H1 (cell line): ENCODE results near the gene SLCO2A1. TPM values are rescaled to one million over a fixed set of nuclear protein-coding genes. Genes with fewer than 3 reads are reported as not detected.

Experiments
- CTCF ChIA-PET: fragments of 300-600 bp; sonication (Branson Sonifier 250); formaldehyde crosslinking; loops from one replicate; lab custom pipeline; 2021; ENCODE audit not compliant: partially characterized antibody; lab: Charles Lee
- POLR2A ChIA-PET: fragments of 300-600 bp; sonication (Branson Sonifier 250); formaldehyde crosslinking; loops from one replicate; lab custom pipeline; 2021; ENCODE audit warnings: inconsistent platforms; ENCODE audit not compliant: partially characterized antibody; lab: Charles Lee
- DNase-seq, 2 experiments: peaks; one replicate each; pipeline versions ENCODE4 v3.0.0 to v3.0.0-alpha.2; 2010 to 2022; ENCODE audit warnings: low spot score in 2 of 2, low read depth in 1 of 2, mixed read lengths in 1 of 2
- FAIRE-seq: peaks from 2 replicates; lab custom pipeline; 2011; peaks lifted over from hg19 to GRCh38; lab: Jason Lieb, UNC
- H2AFZ ChIP-seq: 2 replicates; pipeline ENCODE4 v1.8.1; 2012; ENCODE audit warnings: low read length, inconsistent platforms
- H2AK5ac ChIP-seq: 2 replicates; pipeline ENCODE4 v1.6.1; 2013; ENCODE audit warnings: low read depth, low read length
- H2BK120ac ChIP-seq: replicated peaks from 2 replicates; pipeline ENCODE3; 2013; ENCODE audit warnings: low read depth, low read length, inconsistent platforms
- H2BK12ac ChIP-seq: 2 replicates; pipeline ENCODE4 v1.6.1; 2013; ENCODE audit warnings: low read depth, low read length
- H2BK15ac ChIP-seq: 2 replicates; pipeline ENCODE4 v1.6.1; 2013; ENCODE audit warnings: low read length
- H2BK20ac ChIP-seq: 2 replicates; pipeline ENCODE4 v1.6.1; 2013; ENCODE audit warnings: low read length
- H2BK5ac ChIP-seq: 2 replicates; pipeline ENCODE4 v1.6.1; 2013; ENCODE audit warnings: low read depth, low read length
- H3K14ac ChIP-seq: 2 replicates; pipeline ENCODE4 v1.6.1; 2013; ENCODE audit warnings: inconsistent platforms; ENCODE audit not compliant: insufficient read length
- H3K18ac ChIP-seq: 2 replicates; pipeline ENCODE4 v1.6.1; 2013; ENCODE audit warnings: low read length; ENCODE audit errors: extremely low read depth
- H3K23ac ChIP-seq: 2 replicates; pipeline ENCODE4 v1.6.1; 2013; ENCODE audit warnings: inconsistent platforms; ENCODE audit not compliant: insufficient read length
- H3K23me2 ChIP-seq: 2 replicates; pipeline ENCODE4 v1.6.1; 2013; ENCODE audit warnings: low read depth, low read length
- H3K27ac ChIP-seq: 2 replicates; pipeline ENCODE4 v1.6.1; 2011; ENCODE audit warnings: low read depth, low read length, inconsistent platforms
- H3K27me3 ChIP-seq, 4 experiments: replicated peaks in 1 of 4; 1 replicate in 1 of 4; 2 replicates in 3 of 4; pipeline versions ENCODE4 v1.6.1 to v1.8.1; 2011 to 2013; ENCODE audit warnings: low read length in 3 of 4, mild to moderate bottlenecking in 3 of 4, inconsistent platforms in 2 of 4, mixed read lengths in 2 of 4, moderate library complexity in 1 of 4; ENCODE audit not compliant: control insufficient read depth in 3 of 4, insufficient read depth in 3 of 4; ENCODE audit errors: extremely low read depth in 1 of 4
- H3K36me3 ChIP-seq, 4 experiments: 2 replicates each; pipeline versions ENCODE4 v1.6.1 to v1.8.1; 2011 to 2013; ENCODE audit warnings: mild to moderate bottlenecking in 4 of 4, low read length in 3 of 4, moderate library complexity in 2 of 4, control low read depth in 1 of 4, inconsistent platforms in 1 of 4; ENCODE audit not compliant: insufficient read depth in 4 of 4, control insufficient read depth in 2 of 4
- H3K4ac ChIP-seq: replicated peaks from 2 replicates; pipeline ENCODE3; 2013; ENCODE audit warnings: low read length, low read depth, mixed read lengths, inconsistent platforms; ENCODE audit not compliant: insufficient read length
- H3K4me1 ChIP-seq, 4 experiments: replicated peaks in 1 of 4; 1 replicate in 1 of 4; 2 replicates in 3 of 4; pipeline versions ENCODE4 v1.6.1 to v1.8.1; 2011 to 2013; ENCODE audit warnings: low read length in 3 of 4, inconsistent platforms in 2 of 4, mixed read lengths in 1 of 4; ENCODE audit not compliant: insufficient read depth in 4 of 4, control insufficient read depth in 3 of 4
- H3K4me2 ChIP-seq, 2 experiments: 2 replicates each; pipeline versions ENCODE4 v1.6.1 to v1.8.1; 2011 to 2013; ENCODE audit warnings: low read depth in 2 of 2, low read length in 2 of 2, control low read depth in 1 of 2, inconsistent platforms in 1 of 2, mild to moderate bottlenecking in 1 of 2; ENCODE audit not compliant: insufficient read depth in 1 of 2
- H3K4me3 ChIP-seq, 4 experiments: fragments of 200-600, 300-600 bp in 1 of 4; sonication (generic), shearing (Covaris generic), sonication (Bioruptor Twin) in 1 of 4; 2 replicates each; pipeline versions ENCODE4 v1.5.1 to v1.8.1; 2011 to 2016; ENCODE audit warnings: low read length in 4 of 4, low read depth in 3 of 4, control low read depth in 2 of 4, inconsistent platforms in 2 of 4, mild to moderate bottlenecking in 2 of 4, mixed read lengths in 1 of 4, moderate library complexity in 1 of 4; ENCODE audit not compliant: insufficient read depth in 2 of 4; ENCODE audit errors: extremely low read depth in 1 of 4
- H3K56ac ChIP-seq: replicated peaks from 2 replicates; pipeline ENCODE3; 2013; ENCODE audit warnings: low read depth, mild to moderate bottlenecking, mixed read lengths, low read length, inconsistent platforms; ENCODE audit not compliant: insufficient read length
- H3K79me1 ChIP-seq: 2 replicates; pipeline ENCODE4 v1.6.1; 2013; ENCODE audit warnings: low read depth, low read length, control low read depth
- H3K79me2 ChIP-seq, 2 experiments: 2 replicates each; pipeline versions ENCODE4 v1.6.1 to v1.8.1; 2012 to 2013; ENCODE audit warnings: low read length in 2 of 2, mild to moderate bottlenecking in 2 of 2, inconsistent platforms in 1 of 2; ENCODE audit not compliant: insufficient read depth in 2 of 2, control insufficient read depth in 1 of 2
- H3K9ac ChIP-seq, 4 experiments: replicated peaks in 1 of 4; 1 replicate in 1 of 4; 2 replicates in 3 of 4; pipeline versions ENCODE4 v1.6.1 to v1.8.1; 2011 to 2013; ENCODE audit warnings: low read depth in 3 of 4, low read length in 3 of 4, control low read depth in 2 of 4, mild to moderate bottlenecking in 2 of 4, moderate library complexity in 2 of 4, inconsistent platforms in 1 of 4; ENCODE audit errors: extremely low read depth in 1 of 4
- H3K9me3 ChIP-seq, 2 experiments: 2 replicates each; pipeline versions ENCODE4 v1.6.1 to v1.8.1; 2012 to 2013; ENCODE audit warnings: mild to moderate bottlenecking in 2 of 2, moderate library complexity in 2 of 2, control low read depth in 1 of 2, inconsistent platforms in 1 of 2, low read depth in 1 of 2, low read length in 1 of 2, mixed read lengths in 1 of 2; ENCODE audit not compliant: insufficient read depth in 2 of 2
- H4K20me1 ChIP-seq, 2 experiments: replicated peaks in 1 of 2; 2 replicates each; pipeline versions ENCODE3 to v1.8.1; 2011 to 2013; ENCODE audit warnings: inconsistent platforms in 2 of 2, low read length in 2 of 2, mild to moderate bottlenecking in 1 of 2; ENCODE audit not compliant: insufficient read depth in 2 of 2, control insufficient read depth in 1 of 2
- H4K5ac ChIP-seq: 2 replicates; pipeline ENCODE4 v1.6.1; 2013; ENCODE audit warnings: low read length, low read depth, mixed read lengths, inconsistent platforms; ENCODE audit not compliant: insufficient read length
- H4K8ac ChIP-seq: 2 replicates; pipeline ENCODE4 v1.8.0; 2013; ENCODE audit warnings: mild to moderate bottlenecking, moderate library complexity, low read length, inconsistent platforms; ENCODE audit not compliant: insufficient read depth; ENCODE audit errors: extremely low read depth
- H4K91ac ChIP-seq: replicated peaks from 2 replicates; pipeline ENCODE3; 2013; ENCODE audit warnings: low read length, mixed read lengths, inconsistent platforms; ENCODE audit not compliant: insufficient read length
- EP300 ChIP-seq, 2 experiments: IDR thresholded peaks; 1 replicate in 1 of 2; 2 replicates in 1 of 2; pipeline ENCODE4 v1.6.1; 2011 to 2012; ENCODE audit warnings: low read depth in 2 of 2, low read length in 2 of 2, mild to moderate bottlenecking in 2 of 2, borderline replicate concordance in 1 of 2, inconsistent platforms in 1 of 2, moderate library complexity in 1 of 2
- WGBS, 2 experiments: shearing (Covaris generic) in 1 of 2; methylation state at CpG; one replicate each; pipeline versions ENCODE4 v1.1.6 to v1.1.7; 2013 to 2015; ENCODE audit warnings: low lambda C conversion rate in 2 of 2, mixed read lengths in 2 of 2, inconsistent platforms in 1 of 2, low coverage in 1 of 2, missing lambda C conversion rate in 1 of 2; ENCODE audit not compliant: insufficient replicate concordance in 2 of 2, insufficient coverage in 1 of 2, insufficient read length in 1 of 2; ENCODE audit errors: extremely low coverage in 1 of 2, missing lambda C conversion rate in 1 of 2; 5-methylcytosine and 5-hydroxymethylcytosine counted together
- polyA plus RNA-seq, 7 experiments: library from polyadenylated mRNA; depleted of rRNA in 3 of 7; stranded (reverse) in 5 of 7; unstranded in 2 of 7; fragments of >200 nt in 5 of 7; fragments of 200-250 nt in 2 of 7; gene quantifications; 1 replicate in 5 of 7; 2 replicates in 1 of 7; 4 replicates in 1 of 7; pipeline versions ENCODE4 v1.2.1 to v1.2.3, GENCODE V29; 2011 to 2013; ENCODE audit warnings: missing spikeins in 2 of 7, mixed read lengths in 2 of 7
- total RNA-seq: library from RNA; stranded (reverse); fragmentation: NEBNext Ultra II Directional; extraction: Animal tissue kit (Norgen Biotek cat#: 25700); gene quantifications from 2 replicates; pipeline ENCODE4 v1.2.1, GENCODE V29; 2021

The SLCO2A1 gene
- total and polyA plus RNA-seq, 2 of the 8 experiments (the other 6 are each of a cell fraction or from before 2014, with no cell fraction given): 1.1 to 2.3 TPM

- Histone ChIP-seq H3K36me3 (no peaks in the 10 kb centered on the region), H3K4me1 (no peaks in the 10 kb centered on the region), H3K79me1 (no peaks in the 10 kb centered on the region), H3K4me3 (no peak overlapping the region), H2BK5ac (no peak overlapping the region), H3K79me2 (no peaks in the 10 kb centered on the region), H4K91ac (no peak overlapping the region), H3K27ac (no peak overlapping the region), H4K8ac (no peak overlapping the region), H3K4ac (no peak overlapping the region), H2BK20ac (no peak overlapping the region), H3K14ac (no peak overlapping the region), H4K20me1 (no peaks in the 10 kb centered on the region), H3K4me2 (no peak overlapping the region), H2AFZ (no peak overlapping the region), H4K5ac (no peak overlapping the region), H3K23ac (no peak overlapping the region), H2BK12ac (no peak overlapping the region), H3K56ac (no peak overlapping the region), H3K9me3 (no peaks in the 10 kb centered on the region), H3K18ac (no peak overlapping the region), H2AK5ac (no peak overlapping the region), H2BK15ac (no peak overlapping the region), H3K9ac (no peak overlapping the region), H2BK120ac (no peak overlapping the region), H3K23me2 (no peaks in the 10 kb centered on the region), H3K27me3 (peaks cover 0 to 2% (median 0%) of the 10 kb centered on the region in 4 experiments; a peak in 1 of 7 replicates)
- FAIRE-seq: no peak
- POLR2A ChIA-PET: interaction anchor here (1.4 kb wide), 1 partner anchor 9 kb away, joined by 4 read pairs; no protein-coding TSS in a partner anchor
- CTCF ChIA-PET: interaction anchor here (1.0 to 2.8 kb wide), 5 partner anchors 9 to 104 kb away, joined by 3 to 9 read pairs (median 4); no protein-coding TSS in a partner anchor
- no peak for DNase-seq
- WGBS, 2 experiments: 88% methylated on average over 10 of the region's 10 CpGs; no CpG with 5 or more reads in 1 of the 2 experiments
- no peak for TF ChIP-seq EP300 (IDR thresholded peaks at IDR 0.05; ENCODE audit: borderline replicate concordance in 1 of 2, low read depth in 2 of 2, low read length in 2 of 2)
Observed at GRCh38 chr3:133955892-133956291, 73.8 kb downstream of the SLCO2A1 start.
